ENCODE data around the gene ECI2.

- TF ChIP-seq POLR2AphosphoS5 (IDR thresholded peaks at IDR 0.05): no peak
- TF ChIP-seq CTCF (IDR thresholded peaks at IDR 0.05): no peak
- no peak for TF ChIP-seq POLR2A (IDR thresholded peaks at IDR 0.05)
These were observed 31.7 kb upstream of the ECI2 start for GRCh38 chr6:4167123-4167522.

All from breast epithelium (tissue), 3 donors.